ENCODE data around the gene ALPK3. TPM values are rescaled to one million over a fixed set of nuclear protein-coding genes. Genes with fewer than 3 reads are reported as not detected.
A peak's percentile ranks its signal among the peaks of the same experiment; 100 is the strongest.

The ALPK3 gene
- total and polyA plus RNA-seq, 2 experiments from 2014 or later, result 3.7 to 29.7 TPM

DNA sequence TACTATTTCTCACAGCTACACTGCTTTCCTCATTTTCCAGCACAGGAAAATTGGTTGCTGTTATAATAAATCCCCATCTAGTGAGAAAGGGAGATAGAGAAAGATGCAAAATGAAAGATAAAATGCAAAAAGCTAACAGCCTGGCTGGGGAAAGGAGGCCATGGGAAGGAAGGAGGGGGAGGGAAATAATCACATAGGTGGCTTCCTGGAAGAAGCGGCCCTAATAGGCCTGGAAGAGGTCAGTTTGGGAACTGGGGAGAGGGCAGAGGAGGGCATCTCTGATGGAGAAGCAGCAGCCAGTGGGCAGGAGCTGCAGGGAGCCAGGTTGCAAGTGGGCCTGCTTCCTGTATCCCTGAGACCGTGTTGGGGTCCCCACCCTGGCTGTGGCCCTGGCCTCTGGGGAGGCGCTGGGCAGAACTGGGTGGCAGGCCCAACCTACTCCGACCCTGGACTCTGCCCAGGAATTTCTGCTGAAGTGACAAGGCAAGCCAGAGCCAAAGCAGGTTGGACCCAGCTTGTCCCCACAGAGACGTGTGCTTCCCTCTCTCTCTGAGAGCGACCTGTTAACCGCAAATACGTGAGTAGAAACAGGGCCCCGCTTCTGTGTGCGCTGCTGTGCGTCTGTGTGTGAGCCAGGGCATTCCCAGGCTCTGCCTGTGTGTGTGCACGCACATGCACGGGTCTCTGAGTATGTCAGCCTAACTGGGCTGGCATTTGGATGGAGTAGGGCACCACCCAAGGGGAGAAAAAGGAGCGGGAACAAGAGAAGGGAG, 69.2 kb downstream of the ALPK3 start:
- Histone ChIP-seq H3K36me3 (ENCODE audit: insufficient read depth) (no peaks in the 10 kb centered on the region), H3K4me1 (ENCODE audit: insufficient read depth) (no peaks in the 10 kb centered on the region), H3K27ac (ENCODE audit: low read depth) (no peak overlapping the region), H3K79me2 (replicated peaks; ENCODE audit: insufficient read depth) (no peaks in the 10 kb centered on the region), H3K27me3 (ENCODE audit: insufficient read depth) (no peaks in the 10 kb centered on the region), H4K20me1 (replicated peaks; ENCODE audit: insufficient read depth) (no peaks in the 10 kb centered on the region), H3F3A (replicated peaks; ENCODE audit: low read depth) (no peaks in the 10 kb centered on the region), H3K4me2 (no peak overlapping the region), H3K4me3 (no peak overlapping the region), H2AFZ (0 out of 2 replicates have a peak overlapping the region, but pooled peaks have one; percentile 47), H3K9me2 (ENCODE audit: insufficient read depth) (no peaks in the 10 kb centered on the region)
- Mint-ChIP-seq H3K4me3 (no peak overlapping the region), H3K27me3 (ENCODE audit: insufficient read depth, low read depth, poor library complexity) (peaks cover 5% of the 10 kb centered on the region), H3K27ac (no peak overlapping the region), H3K9me3 (no peaks in the 10 kb centered on the region), H3K36me3 (ENCODE audit: low read depth) (no peaks in the 10 kb centered on the region), H3K4me1 (peaks cover 5% of the 10 kb centered on the region)
- TF ChIP-seq, protein P1, sequence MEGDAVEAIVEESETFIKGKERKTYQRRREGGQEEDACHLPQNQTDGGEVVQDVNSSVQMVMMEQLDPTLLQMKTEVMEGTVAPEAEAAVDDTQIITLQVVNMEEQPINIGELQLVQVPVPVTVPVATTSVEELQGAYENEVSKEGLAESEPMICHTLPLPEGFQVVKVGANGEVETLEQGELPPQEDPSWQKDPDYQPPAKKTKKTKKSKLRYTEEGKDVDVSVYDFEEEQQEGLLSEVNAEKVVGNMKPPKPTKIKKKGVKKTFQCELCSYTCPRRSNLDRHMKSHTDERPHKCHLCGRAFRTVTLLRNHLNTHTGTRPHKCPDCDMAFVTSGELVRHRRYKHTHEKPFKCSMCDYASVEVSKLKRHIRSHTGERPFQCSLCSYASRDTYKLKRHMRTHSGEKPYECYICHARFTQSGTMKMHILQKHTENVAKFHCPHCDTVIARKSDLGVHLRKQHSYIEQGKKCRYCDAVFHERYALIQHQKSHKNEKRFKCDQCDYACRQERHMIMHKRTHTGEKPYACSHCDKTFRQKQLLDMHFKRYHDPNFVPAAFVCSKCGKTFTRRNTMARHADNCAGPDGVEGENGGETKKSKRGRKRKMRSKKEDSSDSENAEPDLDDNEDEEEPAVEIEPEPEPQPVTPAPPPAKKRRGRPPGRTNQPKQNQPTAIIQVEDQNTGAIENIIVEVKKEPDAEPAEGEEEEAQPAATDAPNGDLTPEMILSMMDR (conservative IDR thresholded peaks at IDR 0.05; ENCODE audit: low read depth in 2 of 2), result no peak
- no peak for TF ChIP-seq STAT1 (IDR thresholded peaks at IDR 0.05; ENCODE audit: unreplicated experiment)
- no peak for TF ChIP-seq JUNB (IDR thresholded peaks at IDR 0.05; ENCODE audit: unreplicated experiment)
- no peak for TF ChIP-seq CREB1 (CRISPR knock-in tag; IDR thresholded peaks at IDR 0.05; ENCODE audit: low read depth)
- TF ChIP-seq, protein P2, sequence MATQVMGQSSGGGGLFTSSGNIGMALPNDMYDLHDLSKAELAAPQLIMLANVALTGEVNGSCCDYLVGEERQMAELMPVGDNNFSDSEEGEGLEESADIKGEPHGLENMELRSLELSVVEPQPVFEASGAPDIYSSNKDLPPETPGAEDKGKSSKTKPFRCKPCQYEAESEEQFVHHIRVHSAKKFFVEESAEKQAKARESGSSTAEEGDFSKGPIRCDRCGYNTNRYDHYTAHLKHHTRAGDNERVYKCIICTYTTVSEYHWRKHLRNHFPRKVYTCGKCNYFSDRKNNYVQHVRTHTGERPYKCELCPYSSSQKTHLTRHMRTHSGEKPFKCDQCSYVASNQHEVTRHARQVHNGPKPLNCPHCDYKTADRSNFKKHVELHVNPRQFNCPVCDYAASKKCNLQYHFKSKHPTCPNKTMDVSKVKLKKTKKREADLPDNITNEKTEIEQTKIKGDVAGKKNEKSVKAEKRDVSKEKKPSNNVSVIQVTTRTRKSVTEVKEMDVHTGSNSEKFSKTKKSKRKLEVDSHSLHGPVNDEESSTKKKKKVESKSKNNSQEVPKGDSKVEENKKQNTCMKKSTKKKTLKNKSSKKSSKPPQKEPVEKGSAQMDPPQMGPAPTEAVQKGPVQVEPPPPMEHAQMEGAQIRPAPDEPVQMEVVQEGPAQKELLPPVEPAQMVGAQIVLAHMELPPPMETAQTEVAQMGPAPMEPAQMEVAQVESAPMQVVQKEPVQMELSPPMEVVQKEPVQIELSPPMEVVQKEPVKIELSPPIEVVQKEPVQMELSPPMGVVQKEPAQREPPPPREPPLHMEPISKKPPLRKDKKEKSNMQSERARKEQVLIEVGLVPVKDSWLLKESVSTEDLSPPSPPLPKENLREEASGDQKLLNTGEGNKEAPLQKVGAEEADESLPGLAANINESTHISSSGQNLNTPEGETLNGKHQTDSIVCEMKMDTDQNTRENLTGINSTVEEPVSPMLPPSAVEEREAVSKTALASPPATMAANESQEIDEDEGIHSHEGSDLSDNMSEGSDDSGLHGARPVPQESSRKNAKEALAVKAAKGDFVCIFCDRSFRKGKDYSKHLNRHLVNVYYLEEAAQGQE (IDR thresholded peaks at IDR 0.05; ENCODE audit: unreplicated experiment), result no peak
- no peak for TF ChIP-seq EZH2 (IDR thresholded peaks at IDR 0.05; ENCODE audit: low read depth, unreplicated experiment)
- TF ChIP-seq POLR2AphosphoS5 (IDR thresholded peaks at IDR 0.05; ENCODE audit: low read depth), result no peak
- TF ChIP-seq NANOG (IDR thresholded peaks at IDR 0.05; ENCODE audit: borderline replicate concordance), result no peak
- no peak for DNase-seq (ENCODE audit: low spot score)
- ATAC-seq, result no peak

DNA sequence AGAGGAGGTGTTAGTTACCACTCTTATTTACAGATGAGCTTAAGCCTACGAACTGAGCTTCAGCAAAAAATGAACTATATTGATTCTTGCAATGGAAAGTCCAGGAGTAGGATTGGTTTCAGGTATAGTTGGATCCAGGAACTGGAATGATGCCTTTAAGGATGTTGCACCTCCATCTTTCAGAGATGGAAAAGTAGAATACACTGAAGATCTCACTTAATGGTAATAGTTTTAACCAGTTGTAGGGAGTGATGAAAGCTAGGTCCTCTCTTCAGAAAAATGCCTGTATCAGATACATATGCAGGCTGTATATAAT, 69.8 kb downstream of the ALPK3 start:
- no peak for ATAC-seq
- Mint-ChIP-seq H3K4me3 (no peak overlapping the region), H3K4me1 (peaks cover 5% of the 10 kb centered on the region), H3K36me3 (ENCODE audit: low read depth) (no peaks in the 10 kb centered on the region), H3K27ac (no peak overlapping the region), H3K27me3 (ENCODE audit: insufficient read depth, low read depth, poor library complexity) (peaks cover 5% of the 10 kb centered on the region), H3K9me3 (no peaks in the 10 kb centered on the region)
- Histone ChIP-seq H3K4me2 (no peak overlapping the region), H3K36me3 (ENCODE audit: insufficient read depth) (no peaks in the 10 kb centered on the region), H3K27ac (ENCODE audit: low read depth) (no peak overlapping the region), H2AFZ (no peak overlapping the region), H3K4me3 (no peak overlapping the region), H3K4me1 (ENCODE audit: insufficient read depth) (no peaks in the 10 kb centered on the region), H3K27me3 (ENCODE audit: insufficient read depth) (no peaks in the 10 kb centered on the region), H4K20me1 (replicated peaks; ENCODE audit: insufficient read depth) (no peaks in the 10 kb centered on the region), H3K79me2 (replicated peaks; ENCODE audit: insufficient read depth) (no peaks in the 10 kb centered on the region), H3K9me2 (ENCODE audit: insufficient read depth) (no peaks in the 10 kb centered on the region), H3F3A (replicated peaks; ENCODE audit: low read depth) (no peaks in the 10 kb centered on the region)
- no peak for DNase-seq (ENCODE audit: low spot score)
- TF ChIP-seq EZH2phosphoT487 (IDR thresholded peaks at IDR 0.05; ENCODE audit: unreplicated experiment) (no peak), ZNF114 (CRISPR knock-in tag; IDR thresholded peaks at IDR 0.05) (no peak)
- TF ChIP-seq, protein P3, sequence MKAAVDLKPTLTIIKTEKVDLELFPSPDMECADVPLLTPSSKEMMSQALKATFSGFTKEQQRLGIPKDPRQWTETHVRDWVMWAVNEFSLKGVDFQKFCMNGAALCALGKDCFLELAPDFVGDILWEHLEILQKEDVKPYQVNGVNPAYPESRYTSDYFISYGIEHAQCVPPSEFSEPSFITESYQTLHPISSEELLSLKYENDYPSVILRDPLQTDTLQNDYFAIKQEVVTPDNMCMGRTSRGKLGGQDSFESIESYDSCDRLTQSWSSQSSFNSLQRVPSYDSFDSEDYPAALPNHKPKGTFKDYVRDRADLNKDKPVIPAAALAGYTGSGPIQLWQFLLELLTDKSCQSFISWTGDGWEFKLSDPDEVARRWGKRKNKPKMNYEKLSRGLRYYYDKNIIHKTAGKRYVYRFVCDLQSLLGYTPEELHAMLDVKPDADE (IDR thresholded peaks at IDR 0.05), result no peak

Measured in GM23338 (cell line).